IPS-NIHi7 (cell line): ENCODE data around the gene CSTF2.
A peak's percentile ranks its signal among the peaks of the same experiment; 100 is the strongest.
"Not testable (repeated sequence)": the region's sequence is repeated elsewhere in the genome, so short reads cannot be mapped to it uniquely, and the experiment has no call there.

Experiments
- DNase-seq: peaks from one replicate; pipeline ENCODE4 v3.0.0; 2012; ENCODE audit warnings: mixed read lengths; ENCODE audit errors: extremely low spot score

The CSTF2 gene, protein sequence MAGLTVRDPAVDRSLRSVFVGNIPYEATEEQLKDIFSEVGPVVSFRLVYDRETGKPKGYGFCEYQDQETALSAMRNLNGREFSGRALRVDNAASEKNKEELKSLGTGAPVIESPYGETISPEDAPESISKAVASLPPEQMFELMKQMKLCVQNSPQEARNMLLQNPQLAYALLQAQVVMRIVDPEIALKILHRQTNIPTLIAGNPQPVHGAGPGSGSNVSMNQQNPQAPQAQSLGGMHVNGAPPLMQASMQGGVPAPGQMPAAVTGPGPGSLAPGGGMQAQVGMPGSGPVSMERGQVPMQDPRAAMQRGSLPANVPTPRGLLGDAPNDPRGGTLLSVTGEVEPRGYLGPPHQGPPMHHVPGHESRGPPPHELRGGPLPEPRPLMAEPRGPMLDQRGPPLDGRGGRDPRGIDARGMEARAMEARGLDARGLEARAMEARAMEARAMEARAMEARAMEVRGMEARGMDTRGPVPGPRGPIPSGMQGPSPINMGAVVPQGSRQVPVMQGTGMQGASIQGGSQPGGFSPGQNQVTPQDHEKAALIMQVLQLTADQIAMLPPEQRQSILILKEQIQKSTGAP

GRCh38 chrX:100819837-100820666 is at the start of gene CSTF2:
TSS of gene CSTF2 (plus strand) at chrX:100820391. CDS start at chrX:100820417, 26 bp downstream.
- DNase-seq, result peak; percentile 88

DNA sequence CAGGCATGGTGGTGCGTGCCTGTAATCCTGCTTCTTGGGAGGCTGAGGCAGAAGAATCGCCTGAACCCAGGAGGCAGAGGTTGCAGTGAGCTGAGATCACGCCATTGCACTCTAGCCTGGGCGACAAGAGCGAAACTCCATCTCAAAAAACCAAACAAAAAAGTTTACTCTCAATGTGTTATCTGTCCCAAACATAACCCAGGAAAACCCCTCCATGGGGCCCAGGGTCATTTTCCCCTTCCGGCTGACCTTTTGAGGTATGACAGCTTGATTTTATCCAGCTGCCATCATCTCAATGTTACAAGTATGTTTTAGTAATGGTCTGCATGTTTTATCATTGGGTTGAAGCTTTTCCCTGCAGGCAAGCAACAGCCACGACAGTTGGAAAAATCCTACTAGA is 23.8 kb upstream of the CSTF2 start:
- not testable (repeated sequence) for DNase-seq

DNA sequence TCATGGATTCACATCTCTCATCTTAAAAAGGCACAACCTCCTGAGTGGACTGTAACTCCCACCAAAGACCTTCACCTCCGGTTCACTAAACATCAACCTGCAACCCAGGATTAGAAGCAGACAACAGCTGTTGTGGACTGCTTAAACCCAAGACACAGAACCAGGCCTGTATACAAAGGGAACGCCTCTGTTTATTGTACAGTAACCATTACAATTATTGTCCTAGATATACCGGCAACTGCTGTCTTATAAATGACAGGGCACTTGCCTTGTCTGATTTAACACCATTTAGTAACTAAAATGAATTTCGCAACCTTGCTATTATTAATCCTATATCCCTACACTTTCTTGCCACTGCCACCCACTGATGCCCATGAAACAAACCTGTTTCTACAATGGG is 22.8 kb upstream of the CSTF2 start:
- DNase-seq, result no peak

GRCh38 chrX:100798484-100799214 is 21.5 kb upstream of the CSTF2 start:
- no peak for DNase-seq

- DNase-seq, result no peak
Measured at GRCh38 chrX:100802843-100803242, 17.3 kb upstream of the CSTF2 start.

DNA sequence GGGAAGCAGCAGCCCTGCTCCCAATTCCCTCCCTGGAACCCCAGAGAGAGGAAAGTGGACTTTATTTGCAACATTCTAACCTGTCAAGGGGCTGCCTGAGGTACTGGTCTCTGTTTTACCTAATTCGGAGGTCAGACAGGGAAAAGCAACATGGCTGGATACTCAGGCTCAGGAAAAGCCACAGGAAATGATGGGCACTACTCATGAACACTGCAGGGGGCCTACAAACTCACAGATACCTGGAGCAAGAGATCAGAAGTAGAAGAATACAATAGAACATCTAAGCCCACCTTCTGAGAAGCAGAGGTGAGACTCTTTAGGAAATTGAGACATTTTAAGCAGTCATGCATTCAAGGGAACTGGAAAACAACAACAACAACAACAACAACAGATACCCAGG is 15.4 kb upstream of the CSTF2 start:
- no peak for DNase-seq

DNA sequence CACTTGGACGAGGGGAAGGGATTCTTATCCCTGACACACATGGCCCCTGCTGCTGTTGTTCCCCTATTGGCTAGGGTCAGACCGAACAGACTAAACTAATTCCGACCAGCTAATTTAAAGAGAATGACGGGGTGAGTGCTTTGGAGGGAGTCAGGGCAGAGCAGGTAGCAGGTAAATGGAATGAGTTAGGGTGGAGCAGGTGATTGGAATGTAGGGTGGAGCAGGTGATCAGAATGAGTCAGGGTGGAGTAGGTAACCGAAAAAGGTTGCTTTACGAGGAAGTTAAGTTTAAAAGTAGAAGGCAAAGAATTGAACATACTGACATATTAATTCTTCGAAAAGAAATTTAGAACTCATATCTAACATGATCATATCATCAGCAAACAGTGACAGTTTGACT is 11.9 kb upstream of the CSTF2 start:
- DNase-seq, result not testable (repeated sequence)

- peak; percentile 19 for DNase-seq
Measured at GRCh38 chrX:100812216-100813158, 7.7 kb upstream of the CSTF2 start.

DNA sequence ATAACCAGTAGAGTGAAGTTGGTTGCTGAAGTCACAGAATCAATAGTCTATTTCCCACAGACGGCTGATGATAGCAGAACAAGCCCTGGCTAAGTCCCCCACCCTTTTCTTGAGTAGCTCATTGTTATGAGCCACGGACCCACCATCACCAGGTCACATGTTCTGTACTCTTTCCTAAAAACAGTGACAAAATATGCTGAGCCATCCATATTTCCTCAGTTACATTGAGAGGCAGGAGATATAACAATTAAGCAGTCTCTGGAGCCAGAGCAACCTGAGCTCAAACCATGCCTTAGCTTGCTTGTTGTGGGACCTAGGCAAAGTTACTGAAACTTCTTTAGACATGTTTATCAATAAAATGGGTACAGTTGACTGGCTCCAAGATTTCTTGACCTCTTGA is 2.9 kb upstream of the CSTF2 start:
- DNase-seq, result no peak

DNA sequence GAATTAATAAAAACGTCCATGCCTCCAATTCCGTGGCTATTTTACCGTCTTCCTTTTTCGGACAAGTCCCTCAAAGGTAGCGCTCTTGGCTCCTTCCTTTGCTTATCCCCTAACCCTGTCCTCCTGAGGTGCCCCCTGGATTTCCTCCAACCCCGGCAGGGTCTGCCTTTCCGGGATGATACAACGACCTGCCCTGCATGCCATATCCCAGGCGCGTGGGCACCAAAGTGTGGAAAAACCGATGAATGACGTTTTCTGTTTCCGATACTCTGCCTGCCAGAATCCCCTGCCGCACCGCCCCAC is 706 bp upstream of the CSTF2 start:
- DNase-seq, result no peak

GRCh38 chrX:100829730-100830129 is 9.5 kb downstream of the CSTF2 start:
- no peak for DNase-seq

- no peak for DNase-seq
Measured at GRCh38 chrX:100830143-100830542, 10.0 kb downstream of the CSTF2 start.

DNA sequence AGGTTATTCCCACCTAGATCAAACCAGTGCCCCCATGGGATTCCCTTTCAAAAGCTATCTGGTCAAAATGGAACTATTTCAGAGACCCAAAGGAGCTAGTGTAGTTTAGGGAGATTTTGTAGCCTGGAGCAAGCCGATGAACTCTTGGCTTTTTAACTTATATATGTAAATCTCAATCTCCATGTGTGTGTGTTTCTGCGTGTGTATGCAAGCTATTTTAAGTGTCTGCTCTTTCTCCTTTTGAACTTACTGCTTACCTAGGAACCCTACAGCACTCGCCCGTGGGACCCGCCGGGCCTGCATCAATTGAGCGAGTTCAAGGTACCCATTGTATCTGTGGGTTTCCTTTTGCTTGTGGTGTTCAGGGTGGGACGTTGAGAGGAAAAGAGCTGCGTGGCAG is 10.4 kb downstream of the CSTF2 start:
- DNase-seq, result no peak

DNA sequence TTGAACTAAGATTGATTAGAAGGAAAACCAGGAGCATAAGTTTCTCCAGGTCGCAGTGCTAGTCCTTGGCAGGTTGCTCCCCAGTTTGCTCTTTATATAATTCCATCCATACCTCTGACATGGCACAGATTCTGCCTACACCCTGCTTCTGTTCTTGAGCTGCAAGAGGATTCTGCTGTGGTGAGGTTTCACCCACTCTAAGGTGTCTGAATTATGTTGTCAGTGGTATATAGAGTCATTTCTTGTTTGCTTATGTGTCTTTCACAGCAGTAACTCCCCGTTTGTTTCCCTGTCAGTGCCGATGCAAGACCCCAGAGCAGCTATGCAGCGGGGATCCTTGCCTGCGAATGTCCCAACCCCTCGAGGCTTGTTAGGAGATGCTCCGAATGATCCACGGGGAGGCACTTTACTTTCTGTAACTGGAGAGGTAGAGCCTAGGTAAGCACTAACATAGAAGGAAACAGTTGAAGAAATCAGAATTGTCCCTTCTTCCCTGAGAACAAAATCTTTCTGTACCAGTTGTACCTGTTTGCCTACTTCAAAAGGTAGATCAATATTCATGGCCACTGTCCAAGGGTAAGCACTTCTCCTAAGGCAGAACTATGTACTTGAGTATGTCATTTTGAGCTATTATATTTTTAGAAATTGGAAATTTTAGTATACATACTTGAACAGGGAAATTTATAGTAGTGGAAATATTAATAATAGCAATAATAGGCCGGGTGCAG is 11.2 kb downstream of the CSTF2 start:
- no peak for DNase-seq

DNA sequence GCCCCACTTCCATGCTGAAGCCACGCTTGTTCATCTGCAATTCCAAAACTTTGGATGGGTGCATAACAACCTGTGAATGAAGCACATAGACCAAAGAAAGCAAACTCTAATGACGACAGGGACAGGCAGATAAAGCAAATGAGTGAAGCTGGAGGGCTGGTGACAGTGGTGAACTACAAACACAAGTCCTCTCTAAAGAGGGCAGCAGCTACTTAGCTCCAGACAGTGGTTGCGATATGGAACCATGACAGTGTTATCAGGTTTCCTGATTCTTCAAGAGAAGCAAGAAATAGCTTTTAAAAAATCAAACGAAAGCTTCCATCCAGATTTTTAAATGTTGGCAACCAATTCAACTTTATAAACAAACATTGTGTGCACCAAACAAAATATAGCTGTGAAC is 30.1 kb downstream of the CSTF2 start:
- DNase-seq, result no peak

GRCh38 chrX:100852810-100853209 is 32.6 kb downstream of the CSTF2 start:
- no peak for DNase-seq

- DNase-seq, result no peak
Measured at GRCh38 chrX:100863326-100863864, 43.2 kb downstream of the CSTF2 start.

GRCh38 chrX:100864657-100865391 is 44.6 kb downstream of the CSTF2 start:
- DNase-seq, result no peak

- no peak for DNase-seq
Measured at GRCh38 chrX:100868273-100868672, 48.1 kb downstream of the CSTF2 start.
